WTC11 (cell line): ENCODE results near the gene ATP13A1. TPM values are rescaled to one million over a fixed set of nuclear protein-coding genes. Genes with fewer than 3 reads are reported as not detected.

Experiments
- ATAC-seq: fragments of 200-7000 bp; cut with Tn5 transposase; 2 replicates; pipeline ENCODE4 v1.10.0; 2021; ENCODE audit warnings: mild to moderate bottlenecking, moderate library complexity
- CTCF ChIA-PET: fragments of 300-600 bp; sonication (Branson Sonifier 250); formaldehyde crosslinking; loops from one replicate; lab custom pipeline; 2021; ENCODE audit warnings: antibody characterized with exemption; lab: Charles Lee
- POLR2A ChIA-PET: fragments of 350-600 bp; sonication (Branson Sonifier 250); formaldehyde crosslinking; loops from one replicate; lab custom pipeline; 2021; ENCODE audit warnings: antibody characterized with exemption; lab: Charles Lee
- DNase-seq: peaks from one replicate; pipeline ENCODE4 v3.0.0; 2021; ENCODE audit warnings: low spot score
- H3K27ac Mint-ChIP-seq: 2 replicates; pipeline ENCODE4 v1.8.0; 2021; ENCODE audit warnings: mixed read lengths
- H3K27me3 Mint-ChIP-seq: 2 replicates; pipeline ENCODE4 v1.8.0; 2021; ENCODE audit warnings: low read depth, mild to moderate bottlenecking, moderate library complexity, mixed read lengths
- H3K36me3 Mint-ChIP-seq: 2 replicates; pipeline ENCODE4 v1.8.0; 2021; ENCODE audit warnings: mixed read lengths
- H3K4me1 Mint-ChIP-seq: 2 replicates; pipeline ENCODE4 v1.8.0; 2022; ENCODE audit warnings: mixed read lengths
- H3K4me3 Mint-ChIP-seq: 2 replicates; pipeline ENCODE4 v1.8.0; 2021; ENCODE audit warnings: mild to moderate bottlenecking, moderate library complexity, mixed read lengths
- H3K9me3 Mint-ChIP-seq: 2 replicates; pipeline ENCODE4 v1.8.0; 2021; ENCODE audit warnings: mixed read lengths
- FOXP1 ChIP-seq: sonication (generic); formaldehyde crosslinking; IDR thresholded peaks from 2 replicates; pipeline ENCODE4 v1.8.0; 2022; ENCODE audit warnings: missing genetic modification reagents, mild to moderate bottlenecking, moderate library complexity, borderline replicate concordance
- JUN ChIP-seq: sonication (generic); formaldehyde crosslinking; IDR thresholded peaks from 2 replicates; pipeline ENCODE4 v1.8.0; 2023; ENCODE audit warnings: mild to moderate bottlenecking, missing genetic modification reagents
- MXD4 ChIP-seq: fragments of 250-450 bp; sonication (Bioruptor Pico); IDR thresholded peaks from 2 replicates; pipeline ENCODE4 v1.8.0; 2021; ENCODE audit warnings: mild to moderate bottlenecking, moderate library complexity, borderline replicate concordance
- NR1H2 ChIP-seq: sonication (generic); formaldehyde crosslinking; IDR thresholded peaks from 2 replicates; pipeline ENCODE4 v1.9.0; 2021; ENCODE audit warnings: mild to moderate bottlenecking, moderate library complexity, missing genetic modification reagents
- SMAD3 ChIP-seq: sonication (generic); formaldehyde crosslinking; IDR thresholded peaks from 2 replicates; pipeline ENCODE4 v1.8.0; 2022; ENCODE audit warnings: missing genetic modification reagents, mild to moderate bottlenecking, borderline replicate concordance
- SMAD4 ChIP-seq: sonication (generic); formaldehyde crosslinking; IDR thresholded peaks from 2 replicates; pipeline ENCODE4 v1.8.0; 2022; ENCODE audit warnings: mild to moderate bottlenecking, missing genetic modification reagents
- TEAD4 ChIP-seq: sonication (generic); formaldehyde crosslinking; IDR thresholded peaks from 2 replicates; pipeline ENCODE4 v1.8.0; 2022; ENCODE audit warnings: mild to moderate bottlenecking, missing genetic modification reagents
- TP53 ChIP-seq: sonication (generic); formaldehyde crosslinking; IDR thresholded peaks from 2 replicates; pipeline ENCODE4 v1.8.1; 2023; ENCODE audit warnings: mild to moderate bottlenecking, missing genetic modification reagents
- ZNF232 ChIP-seq: sonication (generic); formaldehyde crosslinking; IDR thresholded peaks from 2 replicates; pipeline ENCODE4 v1.8.0; 2022; ENCODE audit warnings: mild to moderate bottlenecking, missing genetic modification reagents
- total RNA-seq: library from RNA; stranded (reverse); gene quantifications from 3 replicates; pipeline ENCODE4 v1.2.3, GENCODE V29; 2021
- TF ChIP-seq, protein P1 (sequence below): sonication (generic); formaldehyde crosslinking; IDR thresholded peaks from 2 replicates; pipeline ENCODE4 v1.8.1; 2023; ENCODE audit warnings: mild to moderate bottlenecking, missing genetic modification reagents, borderline replicate concordance
- TF ChIP-seq, protein P2 (sequence below): sonication (generic); formaldehyde crosslinking; IDR thresholded peaks from 2 replicates; pipeline ENCODE4 v1.8.1; 2023; ENCODE audit warnings: mild to moderate bottlenecking, missing genetic modification reagents
- TF ChIP-seq, protein P3 (sequence below): fragments of 250-450 bp; sonication (Bioruptor Pico); IDR thresholded peaks from 2 replicates; pipeline ENCODE4 v2.1.2; 2022; ENCODE audit warnings: mild to moderate bottlenecking, moderate library complexity
- TF ChIP-seq, protein P4 (sequence below): sonication (generic); formaldehyde crosslinking; IDR thresholded peaks from 2 replicates; pipeline ENCODE4 v1.8.0; 2022; ENCODE audit warnings: mild to moderate bottlenecking, missing genetic modification reagents
- TF ChIP-seq, protein P5 (sequence below): fragments of 250-450 bp; sonication (Bioruptor Pico); IDR thresholded peaks from 2 replicates; pipeline ENCODE4 v1.9.0; 2021; ENCODE audit warnings: mild to moderate bottlenecking
- TF ChIP-seq, protein P6 (sequence below): sonication (generic); formaldehyde crosslinking; IDR thresholded peaks from 2 replicates; pipeline ENCODE4 v1.8.0; 2023; ENCODE audit warnings: missing genetic modification reagents
- TF ChIP-seq, protein P7 (sequence below): sonication (generic); formaldehyde crosslinking; IDR thresholded peaks from 2 replicates; pipeline ENCODE4 v1.8.1; 2023; ENCODE audit warnings: mild to moderate bottlenecking, missing genetic modification reagents

ATP13A1 gene
- total RNA-seq, 1 experiment from 2014 or later: 82.6 TPM

DNA sequence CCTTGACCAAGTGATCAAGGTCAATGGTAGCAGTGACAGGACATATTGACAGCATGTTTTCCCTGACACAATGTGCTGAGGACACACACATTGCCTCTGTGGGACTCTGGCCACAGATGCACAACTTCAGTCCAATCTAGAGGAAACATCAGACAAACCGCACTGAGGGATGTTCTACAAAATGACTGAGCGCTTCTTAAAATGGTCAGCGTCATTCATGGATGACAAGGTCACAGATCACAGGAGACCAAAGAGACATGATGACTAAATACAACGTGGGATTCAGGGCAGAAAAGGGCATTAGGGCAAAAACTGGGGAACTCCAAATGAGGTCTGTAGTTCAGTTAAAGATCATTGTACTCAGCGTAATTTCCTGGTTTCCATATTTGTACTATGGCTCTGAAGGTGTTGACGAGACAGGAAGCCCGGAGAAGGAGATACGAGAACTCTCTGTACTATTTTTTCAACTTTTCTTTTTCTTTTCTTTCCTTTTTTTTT is 65.6 kb downstream of the ATP13A1 start:
- no peak overlapping the region for H3K27ac Mint-ChIP-seq
- H3K4me1 Mint-ChIP-seq: peaks cover 22% of the 10 kb centered on the region
- no peaks in the 10 kb centered on the region for H3K9me3 Mint-ChIP-seq
- POLR2A ChIA-PET: no interaction called here
- no peaks in the 10 kb centered on the region for H3K36me3 Mint-ChIP-seq
- no peaks in the 10 kb centered on the region for H3K27me3 Mint-ChIP-seq
- no peak overlapping the region for H3K4me3 Mint-ChIP-seq
- CTCF ChIA-PET: interaction anchor here (0.9 kb wide), 1 partner anchor 44 kb away, joined by 3 read pairs; no protein-coding TSS in a partner anchor
- TF ChIP-seq, protein P1, sequence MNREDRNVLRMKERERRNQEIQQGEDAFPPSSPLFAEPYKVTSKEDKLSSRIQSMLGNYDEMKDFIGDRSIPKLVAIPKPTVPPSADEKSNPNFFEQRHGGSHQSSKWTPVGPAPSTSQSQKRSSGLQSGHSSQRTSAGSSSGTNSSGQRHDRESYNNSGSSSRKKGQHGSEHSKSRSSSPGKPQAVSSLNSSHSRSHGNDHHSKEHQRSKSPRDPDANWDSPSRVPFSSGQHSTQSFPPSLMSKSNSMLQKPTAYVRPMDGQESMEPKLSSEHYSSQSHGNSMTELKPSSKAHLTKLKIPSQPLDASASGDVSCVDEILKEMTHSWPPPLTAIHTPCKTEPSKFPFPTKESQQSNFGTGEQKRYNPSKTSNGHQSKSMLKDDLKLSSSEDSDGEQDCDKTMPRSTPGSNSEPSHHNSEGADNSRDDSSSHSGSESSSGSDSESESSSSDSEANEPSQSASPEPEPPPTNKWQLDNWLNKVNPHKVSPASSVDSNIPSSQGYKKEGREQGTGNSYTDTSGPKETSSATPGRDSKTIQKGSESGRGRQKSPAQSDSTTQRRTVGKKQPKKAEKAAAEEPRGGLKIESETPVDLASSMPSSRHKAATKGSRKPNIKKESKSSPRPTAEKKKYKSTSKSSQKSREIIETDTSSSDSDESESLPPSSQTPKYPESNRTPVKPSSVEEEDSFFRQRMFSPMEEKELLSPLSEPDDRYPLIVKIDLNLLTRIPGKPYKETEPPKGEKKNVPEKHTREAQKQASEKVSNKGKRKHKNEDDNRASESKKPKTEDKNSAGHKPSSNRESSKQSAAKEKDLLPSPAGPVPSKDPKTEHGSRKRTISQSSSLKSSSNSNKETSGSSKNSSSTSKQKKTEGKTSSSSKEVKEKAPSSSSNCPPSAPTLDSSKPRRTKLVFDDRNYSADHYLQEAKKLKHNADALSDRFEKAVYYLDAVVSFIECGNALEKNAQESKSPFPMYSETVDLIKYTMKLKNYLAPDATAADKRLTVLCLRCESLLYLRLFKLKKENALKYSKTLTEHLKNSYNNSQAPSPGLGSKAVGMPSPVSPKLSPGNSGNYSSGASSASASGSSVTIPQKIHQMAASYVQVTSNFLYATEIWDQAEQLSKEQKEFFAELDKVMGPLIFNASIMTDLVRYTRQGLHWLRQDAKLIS (CRISPR knock-in tag): no peak
- TF ChIP-seq JUN: no peak
- no peak for TF ChIP-seq MXD4 (CRISPR knock-in tag)
- TF ChIP-seq, protein P2, sequence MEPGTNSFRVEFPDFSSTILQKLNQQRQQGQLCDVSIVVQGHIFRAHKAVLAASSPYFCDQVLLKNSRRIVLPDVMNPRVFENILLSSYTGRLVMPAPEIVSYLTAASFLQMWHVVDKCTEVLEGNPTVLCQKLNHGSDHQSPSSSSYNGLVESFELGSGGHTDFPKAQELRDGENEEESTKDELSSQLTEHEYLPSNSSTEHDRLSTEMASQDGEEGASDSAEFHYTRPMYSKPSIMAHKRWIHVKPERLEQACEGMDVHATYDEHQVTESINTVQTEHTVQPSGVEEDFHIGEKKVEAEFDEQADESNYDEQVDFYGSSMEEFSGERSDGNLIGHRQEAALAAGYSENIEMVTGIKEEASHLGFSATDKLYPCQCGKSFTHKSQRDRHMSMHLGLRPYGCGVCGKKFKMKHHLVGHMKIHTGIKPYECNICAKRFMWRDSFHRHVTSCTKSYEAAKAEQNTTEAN (CRISPR knock-in tag): no peak
- no peak for TF ChIP-seq SMAD3 (CRISPR knock-in tag)
- TF ChIP-seq, protein P3, sequence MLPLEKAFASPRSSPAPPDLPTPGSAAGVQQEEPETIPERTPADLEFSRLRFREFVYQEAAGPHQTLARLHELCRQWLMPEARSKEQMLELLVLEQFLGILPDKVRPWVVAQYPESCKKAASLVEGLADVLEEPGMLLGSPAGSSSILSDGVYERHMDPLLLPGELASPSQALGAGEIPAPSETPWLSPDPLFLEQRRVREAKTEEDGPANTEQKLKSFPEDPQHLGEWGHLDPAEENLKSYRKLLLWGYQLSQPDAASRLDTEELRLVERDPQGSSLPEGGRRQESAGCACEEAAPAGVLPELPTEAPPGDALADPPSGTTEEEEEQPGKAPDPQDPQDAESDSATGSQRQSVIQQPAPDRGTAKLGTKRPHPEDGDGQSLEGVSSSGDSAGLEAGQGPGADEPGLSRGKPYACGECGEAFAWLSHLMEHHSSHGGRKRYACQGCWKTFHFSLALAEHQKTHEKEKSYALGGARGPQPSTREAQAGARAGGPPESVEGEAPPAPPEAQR (CRISPR knock-in tag): no peak
- TF ChIP-seq NR1H2: no peak
- TF ChIP-seq, protein P4, sequence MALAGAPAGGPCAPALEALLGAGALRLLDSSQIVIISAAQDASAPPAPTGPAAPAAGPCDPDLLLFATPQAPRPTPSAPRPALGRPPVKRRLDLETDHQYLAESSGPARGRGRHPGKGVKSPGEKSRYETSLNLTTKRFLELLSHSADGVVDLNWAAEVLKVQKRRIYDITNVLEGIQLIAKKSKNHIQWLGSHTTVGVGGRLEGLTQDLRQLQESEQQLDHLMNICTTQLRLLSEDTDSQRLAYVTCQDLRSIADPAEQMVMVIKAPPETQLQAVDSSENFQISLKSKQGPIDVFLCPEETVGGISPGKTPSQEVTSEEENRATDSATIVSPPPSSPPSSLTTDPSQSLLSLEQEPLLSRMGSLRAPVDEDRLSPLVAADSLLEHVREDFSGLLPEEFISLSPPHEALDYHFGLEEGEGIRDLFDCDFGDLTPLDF (CRISPR knock-in tag): no peak
- TF ChIP-seq, protein P5, sequence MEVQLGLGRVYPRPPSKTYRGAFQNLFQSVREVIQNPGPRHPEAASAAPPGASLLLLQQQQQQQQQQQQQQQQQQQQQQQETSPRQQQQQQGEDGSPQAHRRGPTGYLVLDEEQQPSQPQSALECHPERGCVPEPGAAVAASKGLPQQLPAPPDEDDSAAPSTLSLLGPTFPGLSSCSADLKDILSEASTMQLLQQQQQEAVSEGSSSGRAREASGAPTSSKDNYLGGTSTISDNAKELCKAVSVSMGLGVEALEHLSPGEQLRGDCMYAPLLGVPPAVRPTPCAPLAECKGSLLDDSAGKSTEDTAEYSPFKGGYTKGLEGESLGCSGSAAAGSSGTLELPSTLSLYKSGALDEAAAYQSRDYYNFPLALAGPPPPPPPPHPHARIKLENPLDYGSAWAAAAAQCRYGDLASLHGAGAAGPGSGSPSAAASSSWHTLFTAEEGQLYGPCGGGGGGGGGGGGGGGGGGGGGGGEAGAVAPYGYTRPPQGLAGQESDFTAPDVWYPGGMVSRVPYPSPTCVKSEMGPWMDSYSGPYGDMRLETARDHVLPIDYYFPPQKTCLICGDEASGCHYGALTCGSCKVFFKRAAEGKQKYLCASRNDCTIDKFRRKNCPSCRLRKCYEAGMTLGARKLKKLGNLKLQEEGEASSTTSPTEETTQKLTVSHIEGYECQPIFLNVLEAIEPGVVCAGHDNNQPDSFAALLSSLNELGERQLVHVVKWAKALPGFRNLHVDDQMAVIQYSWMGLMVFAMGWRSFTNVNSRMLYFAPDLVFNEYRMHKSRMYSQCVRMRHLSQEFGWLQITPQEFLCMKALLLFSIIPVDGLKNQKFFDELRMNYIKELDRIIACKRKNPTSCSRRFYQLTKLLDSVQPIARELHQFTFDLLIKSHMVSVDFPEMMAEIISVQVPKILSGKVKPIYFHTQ (CRISPR knock-in tag): no peak
- TF ChIP-seq SMAD4 (CRISPR knock-in tag): no peak
- TF ChIP-seq ZNF232 (CRISPR knock-in tag): no peak
- no peak for TF ChIP-seq FOXP1 (CRISPR knock-in tag)
- TF ChIP-seq, protein P6, sequence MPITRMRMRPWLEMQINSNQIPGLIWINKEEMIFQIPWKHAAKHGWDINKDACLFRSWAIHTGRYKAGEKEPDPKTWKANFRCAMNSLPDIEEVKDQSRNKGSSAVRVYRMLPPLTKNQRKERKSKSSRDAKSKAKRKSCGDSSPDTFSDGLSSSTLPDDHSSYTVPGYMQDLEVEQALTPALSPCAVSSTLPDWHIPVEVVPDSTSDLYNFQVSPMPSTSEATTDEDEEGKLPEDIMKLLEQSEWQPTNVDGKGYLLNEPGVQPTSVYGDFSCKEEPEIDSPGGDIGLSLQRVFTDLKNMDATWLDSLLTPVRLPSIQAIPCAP (CRISPR knock-in tag): no peak
- no peak for TF ChIP-seq TEAD4 (CRISPR knock-in tag)
- TF ChIP-seq, protein P7, sequence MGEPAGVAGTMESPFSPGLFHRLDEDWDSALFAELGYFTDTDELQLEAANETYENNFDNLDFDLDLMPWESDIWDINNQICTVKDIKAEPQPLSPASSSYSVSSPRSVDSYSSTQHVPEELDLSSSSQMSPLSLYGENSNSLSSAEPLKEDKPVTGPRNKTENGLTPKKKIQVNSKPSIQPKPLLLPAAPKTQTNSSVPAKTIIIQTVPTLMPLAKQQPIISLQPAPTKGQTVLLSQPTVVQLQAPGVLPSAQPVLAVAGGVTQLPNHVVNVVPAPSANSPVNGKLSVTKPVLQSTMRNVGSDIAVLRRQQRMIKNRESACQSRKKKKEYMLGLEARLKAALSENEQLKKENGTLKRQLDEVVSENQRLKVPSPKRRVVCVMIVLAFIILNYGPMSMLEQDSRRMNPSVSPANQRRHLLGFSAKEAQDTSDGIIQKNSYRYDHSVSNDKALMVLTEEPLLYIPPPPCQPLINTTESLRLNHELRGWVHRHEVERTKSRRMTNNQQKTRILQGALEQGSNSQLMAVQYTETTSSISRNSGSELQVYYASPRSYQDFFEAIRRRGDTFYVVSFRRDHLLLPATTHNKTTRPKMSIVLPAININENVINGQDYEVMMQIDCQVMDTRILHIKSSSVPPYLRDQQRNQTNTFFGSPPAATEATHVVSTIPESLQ: no peak
- no peak for TF ChIP-seq TP53
- no peak for ATAC-seq
- no peak for DNase-seq

Other genes with a start within 250 kb of the ATP13A1 start
- 4.7 to 7.8 TPM (median 7.7 TPM) in 3 replicates for gene TSSK6, start 148.1 kb downstream of the ATP13A1 start, total RNA-seq
- gene NDUFA13, start 147.5 kb downstream of the ATP13A1 start, total RNA-seq: 519 to 568 TPM (median 552 TPM) in 3 replicates
- gene YJEFN3, start 134.8 kb downstream of the ATP13A1 start, total RNA-seq: 10.2 to 11.9 TPM (median 11.1 TPM) in 3 replicates
- gene CILP2, start 125.4 kb downstream of the ATP13A1 start, total RNA-seq: 7.9 to 10.6 TPM (median 10.1 TPM) in 3 replicates
- 3.2 to 4.5 TPM (median 3.5 TPM) in 3 replicates for gene PBX4, start 45.0 kb downstream of the ATP13A1 start, total RNA-seq
- gene LPAR2, start 35.5 kb downstream of the ATP13A1 start, total RNA-seq: 42.9 to 45.1 TPM (median 44.5 TPM) in 3 replicates
- 19.8 to 23.0 TPM (median 21.9 TPM) in 3 replicates for gene GMIP, start 20.0 kb downstream of the ATP13A1 start, total RNA-seq
- 51.3 to 54.0 TPM (median 51.4 TPM) in 3 replicates for gene ZNF101, start 5.2 kb upstream of the ATP13A1 start, total RNA-seq
- 5.7 to 6.6 TPM (median 6.6 TPM) in 3 replicates for gene ZNF14, start 69.4 kb upstream of the ATP13A1 start, total RNA-seq
- gene ZNF506, start 158.1 kb upstream of the ATP13A1 start, total RNA-seq: 15.7 to 20.8 TPM (median 17.9 TPM) in 3 replicates
- gene ZNF253, start 202.2 kb upstream of the ATP13A1 start, total RNA-seq: 31.9 to 43.6 TPM (median 37.0 TPM) in 3 replicates
- gene ZNF93, start 237.3 kb upstream of the ATP13A1 start, total RNA-seq: 37.8 to 47.4 TPM (median 41.7 TPM) in 3 replicates